K562 (cell line): ENCODE data around the gene OPRD1. TPM values are rescaled to one million over a fixed set of nuclear protein-coding genes. Genes with fewer than 3 reads are reported as not detected.
A peak's percentile ranks its signal among the peaks of the same experiment; 100 is the strongest.

Experiments used
- ATAC-seq: fragments of 200-7000 bp; cut with Tn5 transposase; 3 replicates; pipeline ENCODE4 v1.9.1; 2020; ENCODE audit warnings: moderate library complexity
- BruUV-seq: library from RNA; stranded (reverse); fragments of 400-500 nt; replicated peaks from 2 replicates; lab custom pipeline; 2021; lab: Mats Ljungman, UMichigan
- CTCF ChIA-PET: fragments of 300-600 bp; formaldehyde crosslinking; extraction: SDS; loops from one replicate; lab custom pipeline; 2021; ENCODE audit warnings: low intra/inter-chr PET ratio; lab: Yijun Ruan, JAX
- POLR2A ChIA-PET: fragments of 300-600, 350-650 bp; sonication (Branson Sonifier 250); formaldehyde crosslinking; extraction: SDS; loops from one replicate; lab custom pipeline; 2021; ENCODE audit warnings: antibody characterized with exemption, inconsistent platforms; lab: Yijun Ruan, JAX
- DNase-seq, 4 experiments: peaks; one replicate each; pipeline versions ENCODE4 v3.0.0 to v3.0.0-alpha.2; 2011 to 2018; ENCODE audit warnings: low spot score in 3 of 4, mixed read lengths in 3 of 4; ENCODE audit errors: extremely low read depth in 1 of 4
- FAIRE-seq: peaks from 2 replicates; lab custom pipeline; 2011; peaks lifted over from hg19 to GRCh38; lab: Jason Lieb, UNC
- H2AFZ ChIP-seq: 2 replicates; pipeline ENCODE4 v1.6.0; 2011; ENCODE audit warnings: low read depth, low read length, control low read depth, inconsistent platforms
- H3K27ac ChIP-seq: fragments of 200-600 bp; 3 replicates; pipeline ENCODE4 v1.8.0; 2011; ENCODE audit warnings: low read depth, mild to moderate bottlenecking, control low read depth, inconsistent platforms, low read length, moderate library complexity, mixed read lengths; ENCODE audit errors: extremely low read depth
- H3K27me3 ChIP-seq, 2 experiments: fragments of 300-600 bp in 1 of 2; 2 replicates in 1 of 2; 3 replicates in 1 of 2; pipeline versions ENCODE4 v1.6.0 to v1.8.0; 2011; ENCODE audit warnings: inconsistent platforms in 2 of 2, low read length in 2 of 2, mild to moderate bottlenecking in 1 of 2, mixed read lengths in 1 of 2, moderate library complexity in 1 of 2; ENCODE audit not compliant: control insufficient read depth in 2 of 2, insufficient read depth in 2 of 2
- H3K36me3 ChIP-seq: fragments of 300-600 bp; 3 replicates; pipeline ENCODE4 v1.8.0; 2011; ENCODE audit warnings: mild to moderate bottlenecking, low read length, inconsistent platforms; ENCODE audit not compliant: control insufficient read depth, insufficient read depth
- H3K4me1 ChIP-seq, 2 experiments: fragments of 200-600 bp in 1 of 2; replicated peaks in 1 of 2; 2 replicates in 1 of 2; 3 replicates in 1 of 2; pipeline versions ENCODE4 v1.5.1 to v1.8.0; 2011; ENCODE audit warnings: inconsistent platforms in 2 of 2, low read length in 2 of 2, mild to moderate bottlenecking in 1 of 2, mixed read lengths in 1 of 2, moderate library complexity in 1 of 2; ENCODE audit not compliant: control insufficient read depth in 2 of 2, insufficient read depth in 2 of 2
- H3K4me2 ChIP-seq: 2 replicates; pipeline ENCODE4 v1.6.1; 2011; ENCODE audit warnings: low read length, control low read depth, inconsistent platforms, mixed read lengths; ENCODE audit not compliant: insufficient read depth
- H3K4me3 ChIP-seq: fragments of 200-600 bp; sonication (generic), shearing (Covaris generic); 2 replicates; pipeline ENCODE4 v1.5.1; 2016; ENCODE audit warnings: control low read depth, inconsistent platforms
- H3K79me2 ChIP-seq: fragments of 200-600 bp; 3 replicates; pipeline ENCODE4 v1.8.0; 2011; ENCODE audit warnings: low read length, inconsistent platforms; ENCODE audit not compliant: control insufficient read depth, insufficient read depth
- H3K9ac ChIP-seq, 2 experiments: 2 replicates each; pipeline versions ENCODE4 v1.6.0 to v1.6.1; 2011; ENCODE audit warnings: low read depth in 2 of 2, low read length in 2 of 2, control low read depth in 1 of 2, inconsistent platforms in 1 of 2, mild to moderate bottlenecking in 1 of 2, mixed read lengths in 1 of 2; ENCODE audit not compliant: insufficient read depth in 1 of 2
- H3K9me1 ChIP-seq: one replicate; pipeline ENCODE4 v1.6.0; 2011; ENCODE audit warnings: inconsistent platforms, mild to moderate bottlenecking, low read length, moderate library complexity; ENCODE audit not compliant: control insufficient read depth, insufficient read depth
- H3K9me3 ChIP-seq: replicated peaks from 2 replicates; pipeline ENCODE4 v1.5.1; 2011; ENCODE audit warnings: low read depth, low read length, inconsistent platforms; ENCODE audit not compliant: control insufficient read depth, insufficient read depth
- H4K20me1 ChIP-seq: replicated peaks from 2 replicates; pipeline ENCODE4 v1.6.1; 2011; ENCODE audit warnings: low read length, inconsistent platforms, mixed read lengths; ENCODE audit not compliant: control insufficient read depth, insufficient read depth
- ETS2 ChIP-seq: IDR thresholded peaks from 2 replicates; pipeline ENCODE4 v1.6.1; 2016; ENCODE audit warnings: borderline replicate concordance, missing genetic modification characterization, mild to moderate bottlenecking, moderate library complexity, missing compliant biosample characterization; ENCODE audit not compliant: poor library complexity, severe bottlenecking
- FOXM1 ChIP-seq, 2 experiments: fragments of 450-650 bp in 1 of 2; sonication (generic) in 1 of 2; formaldehyde crosslinking in 1 of 2; IDR thresholded peaks; 2 replicates each; pipeline versions ENCODE4 v1.6.1 to v1.9.0; 2017 to 2022; ENCODE audit warnings: low read depth in 2 of 2, mild to moderate bottlenecking in 2 of 2, missing genetic modification reagents in 1 of 2, moderate library complexity in 1 of 2
- MEF2D ChIP-seq: conservative IDR thresholded peaks from 2 replicates; pipeline ENCODE4 v1.6.1; 2016; ENCODE audit warnings: low read depth, missing genetic modification characterization, missing compliant biosample characterization
- RBM15 ChIP-seq: fragments of 200-400 bp; formaldehyde crosslinking; IDR thresholded peaks from 2 replicates; pipeline ENCODE4 v1.6.1; 2018; ENCODE audit warnings: mild to moderate bottlenecking, low read length, moderate library complexity; ENCODE audit not compliant: insufficient read depth
- RCOR1 ChIP-seq, 2 experiments: IDR thresholded peaks; 2 replicates each; pipeline ENCODE4 v1.6.1; 2012; ENCODE audit warnings: low read depth in 2 of 2, low read length in 2 of 2, borderline replicate concordance in 1 of 2, improper control_type of control experiment in 1 of 2
- SOX6 ChIP-seq: fragments of 450-650 bp; IDR thresholded peaks from 2 replicates; pipeline ENCODE4 v1.6.1; 2014; ENCODE audit warnings: mild to moderate bottlenecking
- STAG1 ChIP-seq: sonication (generic); formaldehyde crosslinking; IDR thresholded peaks from 2 replicates; pipeline ENCODE4 v1.5.0; 2020; ENCODE audit warnings: missing genetic modification reagents, borderline replicate concordance
- YBX1 ChIP-seq: fragments of 450-650 bp; IDR thresholded peaks from 2 replicates; pipeline ENCODE4 v1.7.1; 2016; ENCODE audit warnings: mild to moderate bottlenecking
- ZBTB1 ChIP-seq: sonication (generic); formaldehyde crosslinking; IDR thresholded peaks from 2 replicates; pipeline ENCODE4 v1.8.1; 2023; ENCODE audit warnings: missing genetic modification reagents, low read depth, mild to moderate bottlenecking, borderline replicate concordance
- ZNF134 ChIP-seq: fragments of 250-450 bp; sonication (Bioruptor Pico); conservative IDR thresholded peaks from 2 replicates; pipeline ENCODE4 v1.4.0; 2020
- ZNF696 ChIP-seq: fragments of 250-450 bp; sonication (Bioruptor Pico); conservative IDR thresholded peaks from 2 replicates; pipeline ENCODE4 v1.4.0; 2020; ENCODE audit warnings: mild to moderate bottlenecking, moderate library complexity
- ZNF785 ChIP-seq: fragments of 250-450 bp; sonication (Bioruptor Pico); IDR thresholded peaks from 2 replicates; pipeline ENCODE4 v1.4.0; 2020; ENCODE audit warnings: mild to moderate bottlenecking
- WGBS: fragments of 100-300 bp; shearing (Covaris generic); methylation state at CpG from one replicate; pipeline ENCODE4 v1.1.6; 2016; ENCODE audit warnings: low coverage, mixed read lengths; ENCODE audit not compliant: insufficient coverage; ENCODE audit errors: missing lambda C conversion rate; 5-methylcytosine and 5-hydroxymethylcytosine counted together
- in situ Hi-C: fragments of 300-500 bp; cut with MboI; formaldehyde crosslinking; loops from 4 replicates; pipeline ENCODE4 v1.15.0; 2018; ENCODE audit warnings: inconsistent platforms, mixed read lengths
- intact Hi-C: fragments of 100-400 bp; cut with micrococcal nuclease; formaldehyde crosslinking; loops from 2 replicates; pipeline ENCODE4 v1.14.2; 2022
- polyA plus RNA-seq, 8 experiments: library from polyadenylated mRNA; depleted of rRNA in 4 of 8; stranded (reverse) in 5 of 8; unstranded in 3 of 8; fragments of >200 nt; fragmentation: Nextera tagmentation in 2 of 8; fragmentation: Illumina TruSeq in 1 of 8; extraction: Ambion mirVana in 2 of 8; extraction: Trizol in 1 of 8; gene quantifications; 2 replicates each; pipeline versions ENCODE4 v1.2.1 to v1.2.3, GENCODE V29; 2011 to 2014; ENCODE audit warnings: inconsistent platforms in 1 of 8, missing spikeins in 1 of 8
- total RNA-seq, 7 experiments: library from RNA; depleted of rRNA in 6 of 7; stranded (reverse); fragments of >200 nt in 6 of 7; fragmentation: Illumina TruSeq in 2 of 7; extraction: Trizol in 2 of 7; gene quantifications; 2 replicates each; pipeline versions ENCODE4 v1.2.1 to v1.2.3, GENCODE V29; 2011 to 2021; ENCODE audit warnings: low replicate concordance in 1 of 7
- TF ChIP-seq, protein P1 (sequence below): sonication (generic); formaldehyde crosslinking; IDR thresholded peaks from 2 replicates; pipeline ENCODE4 v1.8.1; 2023; ENCODE audit warnings: mild to moderate bottlenecking, missing genetic modification reagents

Gene OPRD1
- total and polyA plus RNA-seq, 9 of the 15 experiments (the other 6 are each of a cell fraction or from before 2014, with no cell fraction given): under 0.01 to 0.03 (median under 0.01) TPM; not detected in 6

DNA sequence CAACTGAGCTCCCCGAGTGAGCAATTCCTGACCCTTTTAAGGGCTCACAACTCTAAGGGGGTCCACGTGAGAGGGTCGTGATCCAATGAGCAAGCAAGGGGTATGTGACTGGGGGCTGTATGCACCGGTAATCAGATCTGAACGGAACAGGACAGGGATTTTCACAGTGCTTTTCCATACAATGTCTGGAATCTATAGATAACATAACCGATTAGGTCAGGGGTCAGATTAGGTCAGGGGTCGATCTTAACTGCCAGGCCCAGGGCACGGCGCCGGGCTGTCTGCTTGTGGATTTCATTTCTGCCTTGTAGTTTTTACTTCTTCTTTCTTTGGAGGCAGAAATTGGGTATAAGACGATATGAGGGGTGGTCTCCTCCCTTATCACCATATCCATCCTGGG lies 30.7 kb upstream of the OPRD1 start (continued):
- TF ChIP-seq SOX6 (peak; percentile 41; the same call in 1 of the 2 replicates), ZNF785 (CRISPR knock-in tag) (no peak), ZNF134 (CRISPR knock-in tag) (no peak)
- TF ChIP-seq, all 486 proteins: peak for 25

DNA sequence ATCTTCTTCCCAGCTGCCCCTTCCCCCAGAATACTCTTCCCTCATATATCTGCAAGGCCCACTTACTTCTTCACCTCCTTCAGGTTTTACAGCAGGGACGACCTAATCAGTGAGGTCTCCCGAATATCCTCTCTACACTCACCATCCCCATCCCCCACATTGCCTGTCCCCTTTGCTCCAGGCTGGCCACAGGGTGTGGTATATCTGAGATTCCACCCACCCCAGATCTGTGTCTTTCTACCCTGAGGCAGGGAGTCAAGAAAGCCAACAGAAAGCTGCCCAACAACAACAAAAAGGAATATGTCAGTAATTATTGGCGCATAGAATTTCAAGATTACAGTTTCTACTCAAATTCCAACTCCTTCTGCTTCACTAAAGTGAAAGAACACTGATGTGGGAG lies 30.0 kb upstream of the OPRD1 start:
- H2AFZ ChIP-seq: no peak overlapping the region
- in situ Hi-C loops: loop anchor here (5.0 to 10.0 kb wide), 3 partner anchors 60 to 403 kb away; partner anchors contain the start of gene SRSF4
- ChIA-PET CTCF (no interaction called here), POLR2A (interaction anchor here (0.7 to 2.3 kb wide), 8 partner anchors 8 to 133 kb away, joined by 3 to 9 read pairs (median 4); partner anchors contain the start of gene RNU11)
- no peak overlapping the region for H3K27ac ChIP-seq
- 0 out of 2 replicates have a peak overlapping the region, but pooled peaks have one; percentile 3 for H3K4me2 ChIP-seq
- no peaks in the 10 kb centered on the region for H3K27me3 ChIP-seq
- no peaks in the 10 kb centered on the region for H4K20me1 ChIP-seq
- H3K79me2 ChIP-seq: no peaks in the 10 kb centered on the region
- H3K9me3 ChIP-seq: no peaks in the 10 kb centered on the region
- H3K9me1 ChIP-seq: no peaks in the 10 kb centered on the region
- no peak for FAIRE-seq
- no peak overlapping the region for H3K4me3 ChIP-seq
- no TSS peak for BruUV-seq
- intact Hi-C loops: no loop called here
- TF ChIP-seq FOXM1 (IDR thresholded peaks at IDR 0.05; ENCODE audit: low read depth) (no peak), FOXM1 (CRISPR knock-in tag; IDR thresholded peaks at IDR 0.05; ENCODE audit: low read depth) (no peak), RBM15 (no peak), MEF2D (tag) (0 out of 2 replicates have a peak, but pooled peaks have one; percentile 10), RCOR1 (IDR thresholded peaks at IDR 0.05; ENCODE audit: borderline replicate concordance in 1 of 2, low read depth in 2 of 2, low read length in 2 of 2) (0 out of 4 replicates have a peak, but pooled peaks of 1 of the 2 experiments have one; percentile 18), YBX1 (no peak), ZBTB1 (CRISPR knock-in tag) (no peak), ZNF696 (CRISPR knock-in tag) (no peak), STAG1 (CRISPR knock-in tag) (no peak), ETS2 (no peak)
- TF ChIP-seq, protein P1, sequence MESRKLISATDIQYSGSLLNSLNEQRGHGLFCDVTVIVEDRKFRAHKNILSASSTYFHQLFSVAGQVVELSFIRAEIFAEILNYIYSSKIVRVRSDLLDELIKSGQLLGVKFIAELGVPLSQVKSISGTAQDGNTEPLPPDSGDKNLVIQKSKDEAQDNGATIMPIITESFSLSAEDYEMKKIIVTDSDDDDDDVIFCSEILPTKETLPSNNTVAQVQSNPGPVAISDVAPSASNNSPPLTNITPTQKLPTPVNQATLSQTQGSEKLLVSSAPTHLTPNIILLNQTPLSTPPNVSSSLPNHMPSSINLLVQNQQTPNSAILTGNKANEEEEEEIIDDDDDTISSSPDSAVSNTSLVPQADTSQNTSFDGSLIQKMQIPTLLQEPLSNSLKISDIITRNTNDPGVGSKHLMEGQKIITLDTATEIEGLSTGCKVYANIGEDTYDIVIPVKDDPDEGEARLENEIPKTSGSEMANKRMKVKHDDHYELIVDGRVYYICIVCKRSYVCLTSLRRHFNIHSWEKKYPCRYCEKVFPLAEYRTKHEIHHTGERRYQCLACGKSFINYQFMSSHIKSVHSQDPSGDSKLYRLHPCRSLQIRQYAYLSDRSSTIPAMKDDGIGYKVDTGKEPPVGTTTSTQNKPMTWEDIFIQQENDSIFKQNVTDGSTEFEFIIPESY: no peak
- ATAC-seq: peak; percentile 24; the same call in 1 of the 3 replicates
- WGBS: 14% methylated on average over 3 of the region's 3 CpGs
- H3K9ac ChIP-seq: peak overlapping the region in 1 of 2 experiments; percentile 59; a peak in 1 of 4 replicates
- H3K36me3 ChIP-seq: no peaks in the 10 kb centered on the region
- DNase-seq: peak in 1 of 4 experiments; percentile 44
- H3K4me1 ChIP-seq: peaks cover 14 to 16% of the 10 kb centered on the region in 2 experiments
